ENCODE results near the gene NAB2.

GRCh38 chr12:57135527-57136326 is 46.8 kb downstream of the NAB2 start:
- TF ChIP-seq CTCF (IDR thresholded peaks at IDR 0.05) (no peak), POLR2A (IDR thresholded peaks at IDR 0.05) (no peak)

All from thyroid gland (tissue), 4 donors.